GM19023 (cell line): Measurements from ENCODE around the gene ITIH4.

Source experiments
- ATAC-seq: cut with Tn5 transposase; IDR thresholded peaks from one replicate; pipeline ENCODE4 v1.9.1; 2021; ENCODE audit warnings: mild to moderate bottlenecking, moderate library complexity; ENCODE audit not compliant: unreplicated experiment

ITIH4 gene

GRCh38 chr3:52830535-52831258 is at the start of gene ITIH4:
ITIH4 (minus strand) TSS chr3:52830672; CDS start chr3:52830642, 30 bp downstream.
- no peak for ATAC-seq

GRCh38 chr3:52880047-52880446 is 49.6 kb upstream of the ITIH4 start:
- ATAC-seq: peak; percentile 20

GRCh38 chr3:52879581-52879980 is 49.1 kb upstream of the ITIH4 start:
- ATAC-seq: no peak

GRCh38 chr3:52879090-52879489 is 48.6 kb upstream of the ITIH4 start:
- no peak for ATAC-seq

- ATAC-seq: no peak
Measured at GRCh38 chr3:52877085-52877484, 46.6 kb upstream of the ITIH4 start.

- ATAC-seq: no peak
Measured at GRCh38 chr3:52874864-52875587, 44.6 kb upstream of the ITIH4 start.

GRCh38 chr3:52874160-52874701 is 43.8 kb upstream of the ITIH4 start:
- no peak for ATAC-seq

- ATAC-seq: no peak
Measured at GRCh38 chr3:52873433-52874159, 43.1 kb upstream of the ITIH4 start.

- ATAC-seq: no peak
Measured at GRCh38 chr3:52872245-52872644, 41.8 kb upstream of the ITIH4 start.

- ATAC-seq: no peak
Measured at GRCh38 chr3:52871761-52872160, 41.3 kb upstream of the ITIH4 start.

- ATAC-seq: no peak
Measured at GRCh38 chr3:52870471-52870870, 40.0 kb upstream of the ITIH4 start.

- ATAC-seq: no peak
Measured at GRCh38 chr3:52866427-52866826, 36.0 kb upstream of the ITIH4 start.

GRCh38 chr3:52865994-52866393 is 35.5 kb upstream of the ITIH4 start:
- ATAC-seq: no peak

- no peak for ATAC-seq
Measured at GRCh38 chr3:52860424-52860768, 29.9 kb upstream of the ITIH4 start.

- ATAC-seq: no peak
Measured at GRCh38 chr3:52859686-52860423, 29.4 kb upstream of the ITIH4 start.

GRCh38 chr3:52857864-52858263 is 27.4 kb upstream of the ITIH4 start:
- no peak for ATAC-seq

- ATAC-seq: no peak
Measured at GRCh38 chr3:52857133-52857532, 26.7 kb upstream of the ITIH4 start.

- no peak for ATAC-seq
Measured at GRCh38 chr3:52856666-52857065, 26.2 kb upstream of the ITIH4 start.

GRCh38 chr3:52854013-52854412 is 23.5 kb upstream of the ITIH4 start:
- ATAC-seq: no peak

GRCh38 chr3:52852419-52852818 is 21.9 kb upstream of the ITIH4 start:
- no peak for ATAC-seq

GRCh38 chr3:52851348-52851747 is 20.9 kb upstream of the ITIH4 start:
- ATAC-seq: no peak
